CD4-positive, alpha-beta T cell treated with Interleukin-4 for 4 hours (primary cell): ENCODE data around the gene ABHD14A.

Experiments used
- DNase-seq: peaks from one replicate; pipeline ENCODE4 v3.0.0-alpha.2; 2020

ABHD14A gene

GRCh38 chr3:51941463-51941797 lies 33.4 kb upstream of the ABHD14A start:
- DNase-seq, result no peak

GRCh38 chr3:51941798-51942602 lies 32.9 kb upstream of the ABHD14A start, which contains the start of the genes PARP3 and RRP9:
TSS of gene PARP3 (plus strand) at chr3:51942363. CDS start at chr3:51943356, 993 bp downstream.
TSS of gene RRP9 (minus strand) at chr3:51941904. CDS start at chr3:51941867, 37 bp downstream.
- peak; percentile 100 for DNase-seq

GRCh38 chr3:51942603-51943450 lies 32.0 kb upstream of the ABHD14A start:
- peak; percentile 48 for DNase-seq

- DNase-seq, result no peak
Observed at GRCh38 chr3:51943451-51944391, 31.1 kb upstream of the ABHD14A start.

- no peak for DNase-seq
Observed at GRCh38 chr3:51944451-51945021, 30.3 kb upstream of the ABHD14A start.

GRCh38 chr3:51945031-51945840 lies 29.6 kb upstream of the ABHD14A start:
- no peak for DNase-seq

GRCh38 chr3:51945926-51946705 lies 28.7 kb upstream of the ABHD14A start:
- no peak for DNase-seq

- DNase-seq, result no peak
Observed at GRCh38 chr3:51946796-51947195, 28.1 kb upstream of the ABHD14A start.

GRCh38 chr3:51947215-51947900 lies 27.5 kb upstream of the ABHD14A start:
- DNase-seq, result no peak

GRCh38 chr3:51948016-51948580 lies 26.8 kb upstream of the ABHD14A start:
- no peak for DNase-seq

- no peak for DNase-seq
Observed at GRCh38 chr3:51949121-51949520, 25.7 kb upstream of the ABHD14A start.

GRCh38 chr3:51950899-51951298 lies 24.0 kb upstream of the ABHD14A start:
- DNase-seq, result no peak

- no peak for DNase-seq
Observed at GRCh38 chr3:51953445-51953844, 21.4 kb upstream of the ABHD14A start.

GRCh38 chr3:51954105-51954504 lies 20.8 kb upstream of the ABHD14A start:
- DNase-seq, result no peak

- no peak for DNase-seq
Observed at GRCh38 chr3:51954713-51955112, 20.2 kb upstream of the ABHD14A start.

- DNase-seq, result no peak
Observed at GRCh38 chr3:51955175-51955892, 19.5 kb upstream of the ABHD14A start, which contains the start of gene GPR62. TSS of gene GPR62 (plus strand) at chr3:51955381. CDS start at chr3:51955653, 272 bp downstream.

GRCh38 chr3:51955893-51956770 lies 18.7 kb upstream of the ABHD14A start:
- no peak for DNase-seq
